Measurements from ENCODE around the gene MISFA. TPM values are rescaled to one million over a fixed set of nuclear protein-coding genes. Genes with fewer than 3 reads are reported as not detected.

Gene MISFA
- total and polyA plus RNA-seq, 2 of the 4 experiments (the other 2 are of a cell fraction) = 0.38 TPM; not detected in 1

GRCh38 chr11:18611196-18611595, 11.6 kb downstream of the MISFA start:
- intact Hi-C loops (cut with micrococcal nuclease) (no loop called here), dilution Hi-C loops (cut with HindIII; ENCODE audit: low sequenced_read_pairs, unreplicated experiment) (no loop called here), in situ Hi-C loops (cut with MboI; ENCODE audit: low sequenced_read_pairs) (no loop called here)
- Histone ChIP-seq H3K27ac (ENCODE audit: insufficient read depth, low read length) (peak overlapping the region; percentile 64; the same call in 1 of the 2 replicates), H3K9me3 (ENCODE audit: control insufficient read depth, insufficient read depth, low read length) (no peaks in the 10 kb centered on the region), H4K8ac (ENCODE audit: low read depth in 2 of 2, low read length in 2 of 2) (no peak overlapping the region), H2BK5ac (ENCODE audit: low read depth, low read length, poor library complexity, severe bottlenecking) (no peak overlapping the region), H2BK120ac (ENCODE audit: low read depth, low read length) (no peak overlapping the region), H4K91ac (ENCODE audit: insufficient read depth, low read depth, low read length) (no peak overlapping the region), H3K4me2 (ENCODE audit: low read depth, low read length) (no peak overlapping the region), H2AK9ac (replicated peaks; ENCODE audit: low read depth, low read length, poor library complexity) (no peak overlapping the region), H3K18ac (ENCODE audit: low read depth, low read length) (no peak overlapping the region), H3K4ac (ENCODE audit: low read depth, low read length) (no peak overlapping the region), H3K79me1 (ENCODE audit: low read depth in 1 of 2, low read length in 2 of 2) (peaks cover 21 to 34% of the 10 kb centered on the region in 2 experiments), H3K9me1 (ENCODE audit: insufficient read depth, low read length) (peaks cover 9% of the 10 kb centered on the region; the same call in 1 of the 2 replicates), H2BK15ac (ENCODE audit: low read depth, low read length) (no peak overlapping the region), H3K56ac (ENCODE audit: extremely low read depth, insufficient read depth, low read length) (no peak overlapping the region), H2BK20ac (ENCODE audit: low read depth, low read length) (no peak overlapping the region), H4K5ac (ENCODE audit: low read depth, low read length) (peak overlapping the region; percentile 54; the same call in 1 of the 2 replicates), H3K27me3 (ENCODE audit: control insufficient read depth, insufficient read depth, low read length) (no peaks in the 10 kb centered on the region), H3K4me1 (ENCODE audit: control insufficient read depth, insufficient read depth, low read length) (peaks cover 7% of the 10 kb centered on the region), H3K14ac (replicated peaks; ENCODE audit: low read depth, low read length) (no peak overlapping the region), H2AFZ (replicated peaks; ENCODE audit: low read length, poor library complexity) (no peak overlapping the region), H3K4me3 (ENCODE audit: insufficient read depth, low read depth, low read length) (no peak overlapping the region), H3K36me3 (ENCODE audit: control insufficient read depth, insufficient read depth, low read length) (peaks cover 36% of the 10 kb centered on the region), H3K9ac (ENCODE audit: low read depth, low read length) (no peak overlapping the region), H4K20me1 (ENCODE audit: insufficient read depth, low read length) (peaks cover 12% of the 10 kb centered on the region; the same call in 1 of the 2 replicates), H2AK5ac (ENCODE audit: low read depth, low read length) (no peak overlapping the region), H3K23ac (ENCODE audit: low read depth, low read length) (no peak overlapping the region)
- ATAC-seq (ENCODE audit: low read depth) (peak; percentile 42; the same call in 1 of the 2 replicates), DNase-seq (peak; percentile 18)
- WGBS, 2 experiments (ENCODE audit: extremely low coverage in 2 of 2, insufficient read length in 1 of 2) = no CpG with 5 or more reads among the region's 2 CpGs
- TF ChIP-seq CEBPB (IDR thresholded peaks at IDR 0.05; ENCODE audit: low read depth, low read length) (0 out of 2 replicates have a peak, but pooled peaks have one; percentile 12), MAFK (IDR thresholded peaks at IDR 0.05; ENCODE audit: low read depth, low read length) (0 out of 2 replicates have a peak, but pooled peaks have one; percentile 11), RFX5 (IDR thresholded peaks at IDR 0.05; ENCODE audit: low read depth, low read length) (no peak)
- POLR2A ChIA-PET (ENCODE audit: unreplicated experiment) = no interaction called here
- BruUV-seq (replicated peaks) = no TSS peak
- CTCF ChIA-PET = interaction anchor here (0.7 kb wide), 1 partner anchor 658 kb away, joined by 4 read pairs; no protein-coding TSS in a partner anchor
